GM08714 (cell line): Measurements from ENCODE around the gene COL25A1.

ENCODE experiments used
- H3K4me3 ChIP-seq: fragments of 200-500 bp; sonication (Bioruptor generic); 2 replicates; pipeline ENCODE4 v1.5.1; 2014; ENCODE audit warnings: mild to moderate bottlenecking, low read length, inconsistent platforms
- ZNF274 ChIP-seq: IDR thresholded peaks from 2 replicates; pipeline ENCODE4 v1.6.1; 2012; ENCODE audit warnings: mild to moderate bottlenecking, low read depth, low read length

Gene COL25A1

GRCh38 chr4:109301651-109302360, 652 bp downstream of the COL25A1 start:
- no peak for TF ChIP-seq ZNF274
- peak overlapping the region; percentile 62 for H3K4me3 ChIP-seq

GRCh38 chr4:109298279-109299010, 4.0 kb downstream of the COL25A1 start:
- H3K4me3 ChIP-seq = no peak overlapping the region
- TF ChIP-seq ZNF274 = no peak

- H3K4me3 ChIP-seq = no peak overlapping the region
- TF ChIP-seq ZNF274 = no peak
Observed at GRCh38 chr4:109296527-109296926, 5.9 kb downstream of the COL25A1 start.

GRCh38 chr4:109295081-109295480, 7.4 kb downstream of the COL25A1 start:
- no peak overlapping the region for H3K4me3 ChIP-seq
- no peak for TF ChIP-seq ZNF274

- H3K4me3 ChIP-seq = no peak overlapping the region
- TF ChIP-seq ZNF274 = no peak
Observed at GRCh38 chr4:109294468-109295020, 7.9 kb downstream of the COL25A1 start.

- no peak for TF ChIP-seq ZNF274
- no peak overlapping the region for H3K4me3 ChIP-seq
Observed at GRCh38 chr4:109294006-109294405, 8.5 kb downstream of the COL25A1 start.

- no peak for TF ChIP-seq ZNF274
- no peak overlapping the region for H3K4me3 ChIP-seq
Observed at GRCh38 chr4:109291707-109292238, 10.7 kb downstream of the COL25A1 start.

GRCh38 chr4:109290918-109291317, 11.5 kb downstream of the COL25A1 start:
- TF ChIP-seq ZNF274 = no peak

GRCh38 chr4:109278594-109279031, 23.8 kb downstream of the COL25A1 start:
- no peak for TF ChIP-seq ZNF274
- no peak overlapping the region for H3K4me3 ChIP-seq

More at GRCh38 chr4:109290918-109291317, 11.5 kb downstream of the COL25A1 start:
- H3K4me3 ChIP-seq = no peak overlapping the region

- no peak for TF ChIP-seq ZNF274
- no peak overlapping the region for H3K4me3 ChIP-seq
Observed at GRCh38 chr4:109276482-109277095, 25.9 kb downstream of the COL25A1 start.

- H3K4me3 ChIP-seq = no peak overlapping the region
- no peak for TF ChIP-seq ZNF274
Observed at GRCh38 chr4:109275066-109275745, 27.3 kb downstream of the COL25A1 start.

GRCh38 chr4:109266891-109267290, 35.6 kb downstream of the COL25A1 start:
- H3K4me3 ChIP-seq = no peak overlapping the region
- no peak for TF ChIP-seq ZNF274

GRCh38 chr4:109266236-109266635, 36.2 kb downstream of the COL25A1 start:
- no peak overlapping the region for H3K4me3 ChIP-seq
- TF ChIP-seq ZNF274 = no peak

GRCh38 chr4:109263721-109264120, 38.7 kb downstream of the COL25A1 start:
- TF ChIP-seq ZNF274 = no peak
- H3K4me3 ChIP-seq = no peak overlapping the region

- no peak overlapping the region for H3K4me3 ChIP-seq
- TF ChIP-seq ZNF274 = no peak
Observed at GRCh38 chr4:109256818-109257217, 45.6 kb downstream of the COL25A1 start.
